ENCODE results near the gene C17orf113.

GRCh38 chr17:41988418-41988817 lies 62.0 kb downstream of the C17orf113 start:
- no peak for TF ChIP-seq SUZ12 (IDR thresholded peaks at IDR 0.05; ENCODE audit: extremely low read depth, insufficient read depth, insufficient read length)
- TF ChIP-seq ZNF274 (IDR thresholded peaks at IDR 0.05; ENCODE audit: low read depth, low read length): no peak
